Measurements from ENCODE around the gene PELI3. TPM values are rescaled to one million over a fixed set of nuclear protein-coding genes. Genes with fewer than 3 reads are reported as not detected.

Gene PELI3
- total and polyA plus RNA-seq, 2 donors (not counting 1 experiment from before 2014, with no cell fraction given) = 3.2 to 15.6 TPM

- H3K79me2 ChIP-seq (ENCODE audit: control insufficient read depth, insufficient read depth, low read length) = no peaks in the 10 kb centered on the region
- Mint-ChIP-seq H3K27me3 (peaks cover 70% of the 10 kb centered on the region), H3K9me3 (ENCODE audit: insufficient read depth) (no peaks in the 10 kb centered on the region), H3K4me3 (no peak overlapping the region), H3K4me1 (peaks cover 3% of the 10 kb centered on the region), H3K27ac (no peak overlapping the region)
- H3K4me3 ChIP-seq (ENCODE audit: control extremely low read depth in 1 of 5, extremely low read depth in 1 of 5, insufficient read depth in 1 of 5, low read depth in 2 of 5, low read length in 4 of 5) = no peak overlapping the region
- H3K4me1 ChIP-seq (ENCODE audit: control insufficient read depth in 2 of 2, insufficient read depth in 2 of 2, low read length in 2 of 2) = peaks cover 8 to 16% of the 10 kb centered on the region in 2 donors
- 54% methylated on average over 5 of the region's 11 CpGs for WGBS (ENCODE audit: insufficient coverage)
- no peak overlapping the region for H3K9ac ChIP-seq (ENCODE audit: low read length)
- ChIA-PET CTCF (interaction anchor here (1.5 to 2.2 kb wide), 3 partner anchors 9 to 262 kb away, joined by 4 to 10 read pairs (median 9); no protein-coding TSS in a partner anchor), POLR2A (no interaction called here)
- no peak overlapping the region for H2AFZ ChIP-seq (ENCODE audit: insufficient read depth, low read depth, low read length, poor library complexity, severe bottlenecking)
- H3K36me3 ChIP-seq (replicated peaks in 1 of 2; ENCODE audit: control extremely low read depth in 1 of 2, control insufficient read depth in 1 of 2, extremely low read depth in 1 of 2, insufficient read depth in 2 of 2, low read length in 1 of 2) = no peaks in the 10 kb centered on the region
- intact Hi-C loops (cut with micrococcal nuclease) = no loop called here
- TF ChIP-seq EZH2 (IDR thresholded peaks at IDR 0.05; ENCODE audit: borderline replicate concordance, insufficient read depth, low read depth, low read length, poor library complexity, severe bottlenecking) (no peak), CTCF (IDR thresholded peaks at IDR 0.05) (no peak)
- ATAC-seq (ENCODE audit: low read depth) (no peak), DNase-seq (no peak)
- peaks cover 0 to 78% (median 52%) of the 10 kb centered on the region in 4 experiments for H3K27me3 ChIP-seq (replicated peaks in 1 of 4; ENCODE audit: control extremely low read depth in 1 of 4, control insufficient read depth in 3 of 4, insufficient read depth in 4 of 4, low read length in 3 of 4)
- no peak overlapping the region for H3K27ac ChIP-seq (ENCODE audit: low read length in 2 of 2)
- H4K20me1 ChIP-seq (ENCODE audit: control insufficient read depth, insufficient read depth, low read length, poor library complexity, severe bottlenecking) = peaks cover 7% of the 10 kb centered on the region
- H3K4me2 ChIP-seq (replicated peaks; ENCODE audit: low read depth, low read length, poor library complexity, severe bottlenecking) = no peak overlapping the region
- H3K9me3 ChIP-seq (ENCODE audit: control extremely low read depth in 1 of 3, control insufficient read depth in 2 of 3, insufficient read depth in 1 of 3, low read length in 2 of 3) = peaks cover 0 to 37% (median 3%) of the 10 kb centered on the region in 3 donors
These were observed 49.7 kb upstream of the PELI3 start for GRCh38 chr11:66417000-66417399.

- TF ChIP-seq CTCF (IDR thresholded peaks at IDR 0.05) = no peak
- Histone ChIP-seq H3K36me3 (replicated peaks in 1 of 2; ENCODE audit: control extremely low read depth in 1 of 2, control insufficient read depth in 1 of 2, extremely low read depth in 1 of 2, insufficient read depth in 2 of 2, low read length in 1 of 2) (no peaks in the 10 kb centered on the region), H2AFZ (ENCODE audit: insufficient read depth, low read depth, low read length, poor library complexity, severe bottlenecking) (no peak overlapping the region), H3K27me3 (replicated peaks in 1 of 4; ENCODE audit: control extremely low read depth in 1 of 4, control insufficient read depth in 3 of 4, insufficient read depth in 4 of 4, low read length in 3 of 4) (peaks cover 0 to 68% (median 50%) of the 10 kb centered on the region in 4 experiments), H3K9me3 (ENCODE audit: control extremely low read depth in 1 of 3, control insufficient read depth in 2 of 3, insufficient read depth in 1 of 3, low read length in 2 of 3) (peaks cover 0 to 42% (median 3%) of the 10 kb centered on the region in 3 donors), H3K4me3 (ENCODE audit: control extremely low read depth in 1 of 5, extremely low read depth in 1 of 5, insufficient read depth in 1 of 5, low read depth in 2 of 5, low read length in 4 of 5) (no peak overlapping the region), H3K9ac (ENCODE audit: low read length) (no peak overlapping the region), H4K20me1 (ENCODE audit: control insufficient read depth, insufficient read depth, low read length, poor library complexity, severe bottlenecking) (peaks cover 7% of the 10 kb centered on the region), H3K79me2 (ENCODE audit: control insufficient read depth, insufficient read depth, low read length) (no peaks in the 10 kb centered on the region), H3K4me1 (ENCODE audit: control insufficient read depth in 2 of 2, insufficient read depth in 2 of 2, low read length in 2 of 2) (peaks cover 8 to 16% of the 10 kb centered on the region in 2 donors), H3K4me2 (replicated peaks; ENCODE audit: low read depth, low read length, poor library complexity, severe bottlenecking) (no peak overlapping the region), H3K27ac (ENCODE audit: low read length in 2 of 2) (no peak overlapping the region)
- peak; percentile 60 for DNase-seq
- Mint-ChIP-seq H3K4me3 (no peak overlapping the region), H3K9me3 (ENCODE audit: insufficient read depth) (no peaks in the 10 kb centered on the region), H3K4me1 (peaks cover 3% of the 10 kb centered on the region), H3K27ac (peak overlapping the region; percentile 10), H3K27me3 (peaks cover 60% of the 10 kb centered on the region)
- intact Hi-C loops (cut with micrococcal nuclease) = no loop called here
- CTCF ChIA-PET = interaction anchor here (1.0 to 1.6 kb wide), 5 partner anchors 10 to 260 kb away, joined by 4 to 10 read pairs (median 6); partner anchors contain the start of genes MRPL11 and PELI3
- POLR2A ChIA-PET = no interaction called here
- ATAC-seq (ENCODE audit: low read depth) = no peak
- WGBS (ENCODE audit: insufficient coverage) = 9% methylated on average over 14 of the region's 16 CpGs
These were observed 48.3 kb upstream of the PELI3 start for GRCh38 chr11:66418168-66418985.
